ENCODE data around the gene PNCK. TPM values are rescaled to one million over a fixed set of nuclear protein-coding genes. Genes with fewer than 3 reads are reported as not detected.

PNCK gene
- total RNA-seq, 2 donors from 2014 or later = 0.50 to 1.2 TPM

DNA sequence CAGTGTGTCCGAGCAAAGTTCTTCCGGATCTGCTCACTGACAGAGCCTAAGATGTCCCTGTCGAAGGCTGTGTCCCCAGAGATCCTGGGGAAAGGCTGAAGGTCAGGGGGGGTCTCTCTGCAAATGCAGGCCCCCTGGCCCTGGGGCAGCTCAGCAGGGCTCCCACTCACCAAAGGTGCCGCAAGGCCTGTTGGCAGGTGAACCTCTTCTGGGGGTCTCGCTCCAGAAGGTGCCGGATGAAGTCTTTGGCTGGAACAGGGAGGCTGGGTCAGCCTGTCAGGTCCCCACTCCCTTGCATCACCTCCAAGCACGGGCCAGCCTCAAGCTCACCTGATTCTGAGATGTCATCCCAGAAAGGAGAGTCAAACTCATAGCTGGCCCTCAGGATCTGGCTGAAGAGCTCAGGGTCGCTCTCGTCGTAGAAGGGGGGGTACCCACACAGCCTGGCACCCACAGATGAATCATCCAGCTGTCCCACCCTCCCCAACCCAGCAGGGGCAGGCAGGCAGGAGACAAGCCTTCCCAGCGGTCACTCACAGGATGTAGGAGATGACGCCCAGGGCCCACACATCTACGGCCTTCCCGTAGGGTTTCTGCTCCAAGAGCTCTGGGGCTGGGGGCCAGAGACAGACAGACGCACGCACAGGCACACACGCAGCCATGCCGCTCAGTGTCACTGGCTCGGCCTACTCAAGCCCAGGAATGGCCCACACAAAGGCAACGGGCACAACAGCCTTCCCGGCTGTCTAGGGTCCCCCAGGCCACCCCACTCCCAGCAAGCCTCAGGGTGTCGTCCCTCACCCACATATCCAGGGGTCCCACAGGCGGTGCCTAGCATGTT is 2.6 kb downstream of the PNCK start:
- H3K27ac Mint-ChIP-seq = no peak overlapping the region
- H3K4me1 Mint-ChIP-seq (ENCODE audit: low read depth) = peaks cover 10% of the 10 kb centered on the region
- no peak overlapping the region for H3K4me3 Mint-ChIP-seq
- no peaks in the 10 kb centered on the region for H3K9me3 Mint-ChIP-seq
- ATAC-seq (replicated peaks in 1 of 2) = no peak
- DNase-seq = no peak
- H3K36me3 Mint-ChIP-seq (ENCODE audit: insufficient read depth in 2 of 2) = no peaks in the 10 kb centered on the region
- H3K27me3 Mint-ChIP-seq (ENCODE audit: low read depth) = peaks cover 45% of the 10 kb centered on the region

DNA sequence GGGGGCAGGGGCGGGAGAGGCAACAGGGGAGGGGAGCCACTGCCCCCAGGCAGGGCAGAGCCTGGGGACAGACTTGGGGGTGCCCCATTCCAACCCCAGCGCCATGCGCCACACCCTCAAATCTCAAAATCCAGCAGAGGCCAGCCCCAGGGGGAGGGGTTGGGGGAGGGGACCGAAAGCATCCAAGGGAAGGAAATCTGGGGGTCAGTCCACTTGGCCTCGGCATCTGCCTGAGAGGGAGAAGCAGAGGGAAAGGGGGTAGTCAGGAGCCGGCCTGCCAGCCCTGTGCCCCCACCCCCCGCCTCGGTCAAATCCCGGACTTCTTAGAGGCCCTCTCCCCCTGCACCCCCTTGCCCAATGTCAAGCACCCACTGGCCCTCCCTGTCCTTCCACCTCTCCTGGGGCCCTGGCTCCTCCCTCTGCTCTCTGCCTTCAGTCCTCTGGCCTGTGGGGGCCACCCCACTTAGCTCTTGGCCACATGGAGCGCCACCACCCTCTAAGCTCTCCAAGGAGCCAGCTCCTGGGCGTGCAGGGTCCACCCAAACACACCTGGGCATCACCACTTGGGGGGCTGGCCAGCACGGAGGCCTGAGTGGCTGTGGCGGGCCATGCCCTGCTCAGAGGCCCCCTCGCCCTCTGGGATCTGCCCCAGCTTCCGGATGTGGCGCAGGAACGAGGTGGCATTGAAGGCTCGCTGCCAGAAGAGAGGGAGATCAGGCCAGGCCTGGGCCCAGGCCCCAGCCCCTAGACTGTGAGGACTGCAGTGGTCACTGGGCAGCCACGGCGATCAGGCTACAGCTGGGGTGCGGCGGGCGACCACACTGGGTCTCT is 3.5 kb downstream of the PNCK start:
- Mint-ChIP-seq H3K36me3 (ENCODE audit: insufficient read depth in 2 of 2) (no peaks in the 10 kb centered on the region), H3K4me3 (no peak overlapping the region), H3K27ac (no peak overlapping the region), H3K9me3 (no peaks in the 10 kb centered on the region), H3K27me3 (ENCODE audit: low read depth) (peaks cover 49% of the 10 kb centered on the region), H3K4me1 (ENCODE audit: low read depth) (peaks cover 10% of the 10 kb centered on the region)
- ATAC-seq (replicated peaks in 1 of 2) (no peak), DNase-seq (no peak)

DNA sequence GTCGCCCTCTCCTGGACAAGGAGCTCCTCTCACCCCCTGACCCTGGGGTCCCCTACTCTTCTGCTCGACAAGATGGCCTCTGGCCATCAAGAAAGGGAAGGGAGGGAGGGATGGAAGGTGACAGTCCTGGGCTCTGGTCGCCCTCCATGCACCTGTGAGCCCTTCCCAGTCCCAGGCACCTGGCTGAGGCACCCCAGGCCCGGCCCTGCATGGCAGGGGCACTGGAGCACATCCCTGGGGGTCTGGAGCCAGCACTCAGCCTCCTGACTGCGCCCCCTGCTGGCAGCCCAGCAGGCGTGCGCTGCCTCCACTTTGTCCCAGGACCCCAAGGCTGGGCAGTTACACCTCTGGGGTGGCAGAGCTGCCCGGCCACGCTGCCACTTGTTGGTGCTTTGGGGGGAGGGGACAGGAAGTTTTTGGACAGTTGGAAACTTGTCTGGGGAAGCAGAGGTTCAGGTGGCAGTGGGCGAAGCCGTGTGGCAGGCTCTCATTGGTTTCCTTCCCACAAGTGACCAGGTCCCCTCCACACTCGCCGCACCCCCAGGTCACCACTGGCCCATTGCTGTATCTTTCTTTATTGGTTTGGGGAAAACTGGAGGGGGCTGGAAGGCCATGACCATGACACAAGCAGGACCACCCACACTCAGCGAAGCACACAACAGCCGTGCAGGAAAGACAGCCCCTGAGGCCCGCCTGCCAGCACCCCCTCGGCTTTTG is 4.3 kb downstream of the PNCK start:
- peaks cover 49% of the 10 kb centered on the region for H3K27me3 Mint-ChIP-seq (ENCODE audit: low read depth)
- H3K4me1 Mint-ChIP-seq (ENCODE audit: low read depth) = peaks cover 10% of the 10 kb centered on the region
- ATAC-seq (replicated peaks in 1 of 2) (peak; percentile 47 to 59), DNase-seq (peak; percentile 39 to 41)
- no peak overlapping the region for H3K4me3 Mint-ChIP-seq
- H3K36me3 Mint-ChIP-seq (ENCODE audit: insufficient read depth in 2 of 2) = no peaks in the 10 kb centered on the region
- no peaks in the 10 kb centered on the region for H3K9me3 Mint-ChIP-seq
- H3K27ac Mint-ChIP-seq = no peak overlapping the region

DNA sequence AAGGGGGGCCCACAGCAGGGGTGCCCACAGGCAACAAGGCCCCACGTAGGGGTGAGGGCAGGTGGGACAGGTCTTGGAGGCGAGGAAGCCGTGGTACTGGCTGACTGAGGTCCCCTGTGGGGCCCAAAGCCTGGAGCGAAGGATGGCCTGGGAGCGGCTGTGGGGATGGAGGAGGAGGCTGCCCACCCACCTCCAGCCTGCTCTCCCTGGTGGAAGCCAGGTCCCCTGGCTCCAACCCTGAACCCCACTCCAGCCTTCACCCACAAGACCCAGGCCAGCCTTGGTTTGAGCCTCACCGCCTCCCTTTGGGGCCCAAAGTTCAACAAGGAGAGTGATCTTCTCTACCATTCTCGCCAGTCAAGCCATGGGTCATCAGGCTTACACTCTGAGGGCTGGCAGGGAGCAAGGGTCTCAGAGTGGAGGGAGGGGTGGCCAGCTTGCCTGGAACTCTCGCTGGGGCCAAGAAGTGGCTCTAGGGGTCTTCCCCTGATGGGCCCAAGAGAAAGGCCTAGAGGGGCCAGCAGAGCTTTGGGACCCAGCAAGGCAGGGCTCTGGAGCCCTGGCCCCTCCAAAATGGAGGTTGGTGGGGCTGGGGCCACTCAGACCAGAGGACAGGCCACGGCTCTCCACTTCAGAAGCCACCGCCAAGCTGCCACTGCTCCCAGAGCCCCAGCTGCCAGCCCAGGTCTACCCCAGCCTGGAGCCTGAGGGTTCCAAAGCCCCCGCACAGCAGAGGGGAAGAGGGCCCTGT is 5.0 kb downstream of the PNCK start:
- ATAC-seq (replicated peaks in 1 of 2) = no peak
- Mint-ChIP-seq H3K36me3 (ENCODE audit: insufficient read depth in 2 of 2) (no peaks in the 10 kb centered on the region), H3K27me3 (ENCODE audit: low read depth) (peaks cover 46% of the 10 kb centered on the region), H3K4me3 (no peak overlapping the region), H3K9me3 (no peaks in the 10 kb centered on the region), H3K27ac (no peak overlapping the region), H3K4me1 (ENCODE audit: low read depth) (peaks cover 10% of the 10 kb centered on the region)
- no peak for DNase-seq

DNA sequence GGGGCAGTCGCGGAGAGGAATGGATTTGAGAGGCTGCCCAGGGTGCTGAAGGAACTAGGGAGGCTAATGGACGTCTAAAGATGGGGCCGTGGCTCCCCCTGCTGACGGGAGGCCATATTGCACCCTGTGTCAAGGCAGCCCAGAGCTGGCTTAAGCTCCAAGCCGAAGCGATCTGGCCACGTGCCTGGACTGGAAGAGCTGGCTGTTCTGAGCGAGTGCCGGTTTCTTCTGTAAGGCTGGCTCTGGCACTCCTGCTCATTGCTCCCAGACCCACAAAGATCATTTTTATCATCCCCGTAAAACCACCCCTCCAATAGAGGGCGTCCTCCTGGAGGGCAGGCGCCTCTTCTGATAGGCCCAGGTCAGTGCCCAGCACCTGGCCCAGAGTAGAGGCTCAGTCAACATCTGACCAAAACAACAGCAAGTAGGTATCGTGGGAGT is 5.6 kb downstream of the PNCK start:
- Mint-ChIP-seq H3K27ac (no peak overlapping the region), H3K9me3 (no peaks in the 10 kb centered on the region), H3K36me3 (ENCODE audit: insufficient read depth in 2 of 2) (no peaks in the 10 kb centered on the region), H3K4me3 (peak overlapping the region; percentile 70 to 86), H3K4me1 (ENCODE audit: low read depth) (peaks cover 10% of the 10 kb centered on the region), H3K27me3 (ENCODE audit: low read depth) (peaks cover 50% of the 10 kb centered on the region)
- ATAC-seq (replicated peaks in 1 of 2) = peak; percentile 80 to 90
- DNase-seq = peak; percentile 81 to 82

DNA sequence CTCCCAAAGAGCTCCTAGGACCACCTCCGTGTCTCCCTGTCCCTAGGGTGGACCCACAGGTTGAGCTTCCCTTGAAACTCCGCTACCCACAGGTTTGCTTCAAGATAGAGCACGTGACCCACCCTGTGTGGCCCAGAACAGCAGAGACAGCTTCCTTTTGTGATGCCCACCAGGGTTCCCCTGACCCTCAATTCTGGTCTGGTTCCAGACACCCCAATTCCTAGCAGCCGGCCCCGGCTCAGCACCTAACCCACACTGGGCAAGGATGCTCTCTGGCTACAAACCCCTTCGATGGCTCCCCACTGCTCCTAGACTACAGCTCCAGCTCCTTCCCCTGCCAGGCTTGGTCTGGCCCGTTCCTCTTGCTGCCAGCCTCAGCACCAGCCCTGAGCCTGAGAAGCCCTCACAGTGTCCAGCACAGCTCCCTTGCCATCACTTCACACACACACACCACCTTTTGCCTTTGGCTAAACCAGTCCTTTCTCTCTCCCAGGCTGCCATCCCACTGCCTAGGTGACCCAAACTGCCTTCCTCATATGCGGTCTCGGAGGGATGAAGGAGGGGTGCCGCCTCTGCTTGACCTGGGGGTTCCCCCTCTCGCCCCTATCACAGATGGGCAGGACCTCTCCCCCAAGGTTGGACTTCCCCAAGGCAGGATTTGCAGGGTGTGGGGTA is 6.2 kb downstream of the PNCK start:
- H3K27ac Mint-ChIP-seq = no peak overlapping the region
- no peaks in the 10 kb centered on the region for H3K9me3 Mint-ChIP-seq
- DNase-seq (no peak), ATAC-seq (replicated peaks in 1 of 2) (no peak)
- peaks cover 50% of the 10 kb centered on the region for H3K27me3 Mint-ChIP-seq (ENCODE audit: low read depth)
- peak overlapping the region; percentile 70 to 86 for H3K4me3 Mint-ChIP-seq
- no peaks in the 10 kb centered on the region for H3K36me3 Mint-ChIP-seq (ENCODE audit: insufficient read depth in 2 of 2)
- peaks cover 10% of the 10 kb centered on the region for H3K4me1 Mint-ChIP-seq (ENCODE audit: low read depth)

DNA sequence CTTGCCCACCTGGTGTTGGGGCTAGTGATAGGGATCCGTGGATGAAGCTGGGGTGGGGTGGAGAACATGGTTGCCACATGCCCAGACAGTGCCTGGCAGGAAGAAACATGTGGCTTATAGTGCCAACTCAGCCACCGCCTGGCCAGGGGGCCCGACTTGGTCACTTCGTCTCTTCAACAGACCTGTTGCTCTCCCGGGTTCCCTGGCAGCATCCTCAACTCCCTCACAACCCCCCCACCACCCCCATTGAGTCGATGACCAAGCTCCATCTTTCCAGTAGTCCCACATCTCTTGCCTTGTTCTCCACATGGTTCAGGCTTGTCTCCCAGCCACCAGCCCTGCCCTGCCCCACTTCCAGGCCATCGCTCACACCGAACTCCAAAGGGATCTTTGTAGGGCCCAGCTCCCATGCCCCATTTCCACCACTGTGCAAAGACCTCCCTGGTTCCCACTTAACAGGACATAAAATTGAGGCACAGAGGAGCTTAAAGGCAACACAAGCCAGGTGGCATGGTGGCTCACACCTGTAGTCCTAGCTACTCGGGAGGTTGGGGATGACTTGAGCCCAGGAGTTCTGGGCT is 7.8 kb downstream of the PNCK start:
- Mint-ChIP-seq H3K9me3 (no peaks in the 10 kb centered on the region), H3K27ac (no peak overlapping the region), H3K4me1 (ENCODE audit: low read depth) (peaks cover 10% of the 10 kb centered on the region), H3K27me3 (ENCODE audit: low read depth) (peaks cover 59% of the 10 kb centered on the region), H3K36me3 (ENCODE audit: insufficient read depth in 2 of 2) (no peaks in the 10 kb centered on the region), H3K4me3 (no peak overlapping the region)
- DNase-seq (no peak), ATAC-seq (replicated peaks in 1 of 2) (no peak)

DNA sequence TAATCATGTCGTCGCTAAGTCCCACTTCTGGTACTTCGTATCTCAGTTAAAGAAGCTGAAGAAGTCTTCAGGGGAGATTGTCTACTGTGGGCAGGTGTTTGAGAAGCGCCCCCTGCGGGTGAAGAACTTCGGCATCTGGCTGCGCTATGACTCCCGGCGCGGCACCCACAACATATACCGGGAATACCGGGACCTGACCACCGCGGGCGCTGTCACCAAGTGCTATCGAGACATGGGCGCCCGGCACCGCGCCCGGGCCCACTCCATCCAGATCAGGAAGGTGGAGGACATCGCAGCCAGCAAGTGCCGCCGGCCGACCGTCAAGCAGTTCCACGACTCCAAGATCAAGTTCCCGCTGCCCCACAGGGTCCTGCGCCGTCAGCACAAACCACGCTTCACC is 11.3 kb downstream of the PNCK start:
- H3K36me3 Mint-ChIP-seq (ENCODE audit: insufficient read depth in 2 of 2) = no peaks in the 10 kb centered on the region
- no peak for ATAC-seq (replicated peaks in 1 of 2)

DNA sequence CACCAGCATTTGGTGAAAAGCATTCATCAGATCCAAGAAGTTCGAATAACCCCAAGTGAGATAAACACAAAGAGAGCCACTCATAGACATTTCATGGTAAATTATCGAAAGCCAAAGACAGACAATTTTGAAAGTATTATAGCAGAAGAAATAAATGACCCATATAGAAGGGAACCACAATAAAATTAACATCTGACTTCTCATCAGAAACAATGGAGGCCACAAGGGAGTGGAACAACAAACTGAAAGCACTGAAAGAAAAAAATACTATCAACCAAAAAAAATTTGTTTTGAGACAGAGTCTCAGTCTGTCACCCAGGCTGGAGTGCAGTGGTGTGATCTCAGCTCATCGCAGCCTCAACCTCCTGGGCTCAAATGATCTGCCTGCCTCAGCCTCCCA is 14.3 kb downstream of the PNCK start:
- ATAC-seq (replicated peaks in 1 of 2) (no peak), DNase-seq (no peak)
- Mint-ChIP-seq H3K9me3 (no peaks in the 10 kb centered on the region), H3K27me3 (ENCODE audit: low read depth) (peaks cover 47% of the 10 kb centered on the region), H3K36me3 (ENCODE audit: insufficient read depth in 2 of 2) (no peaks in the 10 kb centered on the region), H3K4me3 (no peak overlapping the region), H3K4me1 (ENCODE audit: low read depth) (no peaks in the 10 kb centered on the region), H3K27ac (no peak overlapping the region)

More for the DNA sequence above, 11.3 kb downstream of the PNCK start:
- Mint-ChIP-seq H3K27ac (no peak overlapping the region), H3K4me3 (peak overlapping the region; percentile 68 to 73), H3K4me1 (ENCODE audit: low read depth) (peaks cover under 1% of the 10 kb centered on the region), H3K27me3 (ENCODE audit: low read depth) (peaks cover 72% of the 10 kb centered on the region), H3K9me3 (no peaks in the 10 kb centered on the region)
- DNase-seq = peak; percentile 55 to 58

DNA sequence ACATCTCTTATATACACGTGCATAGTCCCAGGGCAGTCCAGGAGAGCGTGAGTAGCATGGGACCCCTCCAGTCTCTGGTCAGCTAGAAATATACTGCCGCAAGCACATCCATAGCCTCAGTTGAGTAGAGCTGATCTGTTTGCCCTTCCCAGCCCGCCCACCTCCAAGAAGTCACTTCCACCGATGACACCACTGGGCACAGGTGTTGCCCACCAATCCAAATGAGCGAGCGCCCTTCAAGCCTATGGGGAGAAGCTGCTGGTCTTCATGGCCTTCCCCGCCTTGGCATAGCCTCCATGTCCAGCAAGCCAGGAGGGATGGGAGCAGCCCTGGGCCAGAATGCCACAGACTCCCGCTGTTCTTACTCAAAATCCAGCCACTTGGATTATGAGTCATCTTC is 16.5 kb downstream of the PNCK start:
- no peaks in the 10 kb centered on the region for H3K9me3 Mint-ChIP-seq
- H3K4me1 Mint-ChIP-seq (ENCODE audit: low read depth) = no peaks in the 10 kb centered on the region
- peaks cover 33% of the 10 kb centered on the region for H3K27me3 Mint-ChIP-seq (ENCODE audit: low read depth)
- no peak overlapping the region for H3K27ac Mint-ChIP-seq
- DNase-seq = no peak
- ATAC-seq (replicated peaks in 1 of 2) = no peak
- no peak overlapping the region for H3K4me3 Mint-ChIP-seq
- no peaks in the 10 kb centered on the region for H3K36me3 Mint-ChIP-seq (ENCODE audit: insufficient read depth in 2 of 2)

DNA sequence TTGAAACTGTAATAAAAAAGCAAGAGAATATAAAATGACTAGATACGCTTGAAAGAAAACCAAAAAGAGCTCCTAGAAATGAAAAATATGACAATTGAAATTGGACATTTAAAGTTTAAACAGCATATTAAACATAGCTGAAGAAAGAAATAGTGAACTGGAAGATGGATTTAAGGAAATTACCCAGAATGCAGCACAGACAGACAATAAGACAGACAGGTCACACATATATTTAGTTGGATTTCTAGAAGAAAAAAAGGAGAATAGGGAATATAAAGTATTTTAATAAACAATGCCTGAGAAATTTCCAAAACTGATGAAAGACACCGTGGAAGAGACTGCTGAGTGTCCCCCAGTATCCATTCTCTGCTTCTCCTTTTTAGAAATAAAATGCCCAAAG is 20.1 kb downstream of the PNCK start:
- ATAC-seq (replicated peaks in 1 of 2) (no peak), DNase-seq (no peak)
- Mint-ChIP-seq H3K4me1 (ENCODE audit: low read depth) (no peaks in the 10 kb centered on the region), H3K36me3 (ENCODE audit: insufficient read depth in 2 of 2) (no peaks in the 10 kb centered on the region), H3K27me3 (ENCODE audit: low read depth) (peaks cover 11% of the 10 kb centered on the region), H3K4me3 (no peak overlapping the region), H3K27ac (no peak overlapping the region), H3K9me3 (no peaks in the 10 kb centered on the region)
